ENCODE results near the gene INPP5A. TPM values are rescaled to one million over a fixed set of nuclear protein-coding genes. Genes with fewer than 3 reads are reported as not detected.

INPP5A gene
- total RNA-seq, 4 donors from 2014 or later: 31.2 to 51.8 (median 41.5) TPM

DNA sequence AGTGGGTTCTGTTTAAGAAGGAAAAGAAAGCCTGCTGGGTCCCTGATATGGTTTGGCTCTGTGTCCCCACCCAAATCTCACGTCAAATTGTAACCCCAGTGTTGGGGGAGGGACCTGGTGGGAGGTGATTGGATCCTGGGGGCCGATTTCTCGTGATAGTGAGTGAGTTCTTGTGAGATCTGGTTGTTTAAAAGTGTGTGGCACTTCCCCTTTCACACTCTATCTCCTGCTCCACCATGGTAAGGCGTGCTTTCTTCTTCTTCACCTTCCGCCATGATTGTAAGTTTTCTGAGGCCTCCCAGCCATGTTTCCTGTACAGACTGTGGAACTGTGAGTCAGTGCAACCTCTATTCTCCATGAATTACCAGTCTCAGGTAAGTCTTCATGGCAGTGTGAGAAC, 42.6 kb downstream of the INPP5A start:
- intact Hi-C loops (cut with DNase I; ENCODE audit: low total_unique reads): no loop called here
- 90 to 96% methylated on average over 5 of the region's 5 CpGs for WGBS, 2 donors
- no peak for DNase-seq (ENCODE audit: low spot score in 2 of 2)
- TF ChIP-seq POLR2A (IDR thresholded peaks at IDR 0.05): no peak
- TF ChIP-seq, protein P1, sequence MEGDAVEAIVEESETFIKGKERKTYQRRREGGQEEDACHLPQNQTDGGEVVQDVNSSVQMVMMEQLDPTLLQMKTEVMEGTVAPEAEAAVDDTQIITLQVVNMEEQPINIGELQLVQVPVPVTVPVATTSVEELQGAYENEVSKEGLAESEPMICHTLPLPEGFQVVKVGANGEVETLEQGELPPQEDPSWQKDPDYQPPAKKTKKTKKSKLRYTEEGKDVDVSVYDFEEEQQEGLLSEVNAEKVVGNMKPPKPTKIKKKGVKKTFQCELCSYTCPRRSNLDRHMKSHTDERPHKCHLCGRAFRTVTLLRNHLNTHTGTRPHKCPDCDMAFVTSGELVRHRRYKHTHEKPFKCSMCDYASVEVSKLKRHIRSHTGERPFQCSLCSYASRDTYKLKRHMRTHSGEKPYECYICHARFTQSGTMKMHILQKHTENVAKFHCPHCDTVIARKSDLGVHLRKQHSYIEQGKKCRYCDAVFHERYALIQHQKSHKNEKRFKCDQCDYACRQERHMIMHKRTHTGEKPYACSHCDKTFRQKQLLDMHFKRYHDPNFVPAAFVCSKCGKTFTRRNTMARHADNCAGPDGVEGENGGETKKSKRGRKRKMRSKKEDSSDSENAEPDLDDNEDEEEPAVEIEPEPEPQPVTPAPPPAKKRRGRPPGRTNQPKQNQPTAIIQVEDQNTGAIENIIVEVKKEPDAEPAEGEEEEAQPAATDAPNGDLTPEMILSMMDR (IDR thresholded peaks at IDR 0.05): no peak
- H3K4me3 ChIP-seq (ENCODE audit: low read depth, poor library complexity, severe bottlenecking): no peak overlapping the region

DNA sequence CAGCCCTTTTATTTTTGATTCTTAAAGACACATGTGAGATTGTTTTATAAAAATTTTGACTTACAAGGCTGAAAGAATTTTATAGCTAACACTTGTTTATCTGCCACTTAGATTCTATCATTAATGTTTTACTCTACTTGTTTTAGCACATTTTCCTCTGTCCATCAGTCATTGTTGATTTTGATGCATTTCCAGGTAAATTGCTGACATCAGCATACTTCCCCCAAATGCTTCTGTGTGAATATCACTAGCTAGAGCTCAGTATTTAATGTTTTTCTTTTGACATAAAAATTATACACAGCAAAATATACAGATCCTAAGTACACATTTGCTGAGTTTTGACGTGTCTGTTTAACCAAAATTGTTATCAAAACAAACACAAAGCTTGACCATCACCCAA, 43.0 kb downstream of the INPP5A start:
- no peak for TF ChIP-seq POLR2A (IDR thresholded peaks at IDR 0.05)
- TF ChIP-seq, protein P1 (IDR thresholded peaks at IDR 0.05): no peak

DNA sequence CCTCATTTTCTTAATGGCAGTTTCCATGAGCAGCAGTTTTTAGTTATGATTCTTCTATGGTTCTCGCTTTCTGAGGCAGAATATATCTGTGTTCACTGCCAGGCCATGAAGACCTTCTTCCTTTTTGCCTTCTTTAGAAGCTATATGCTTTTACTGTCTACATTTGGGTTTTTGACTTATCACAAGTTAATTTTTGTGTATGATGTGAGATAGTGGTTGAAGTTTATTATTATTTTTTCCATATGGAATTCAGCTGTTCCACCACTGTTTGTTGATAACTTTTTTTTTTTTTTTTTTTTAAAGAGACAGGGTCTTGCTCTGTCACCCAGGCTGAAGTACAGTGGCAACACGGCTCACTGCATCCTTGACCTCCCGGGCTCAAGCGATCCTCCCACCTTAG, 44.5 kb downstream of the INPP5A start:
- TF ChIP-seq, protein P1 (IDR thresholded peaks at IDR 0.05): no peak
- TF ChIP-seq POLR2A (IDR thresholded peaks at IDR 0.05): no peak
- no peak for DNase-seq (ENCODE audit: low spot score in 2 of 2)
- intact Hi-C loops (cut with DNase I; ENCODE audit: low total_unique reads): no loop called here
- WGBS, 2 donors: 96% methylated on average over 4 of the region's 4 CpGs
- H3K4me3 ChIP-seq (ENCODE audit: low read depth, poor library complexity, severe bottlenecking): no peak overlapping the region

More for the DNA sequence above, 43.0 kb downstream of the INPP5A start:
- WGBS, 2 donors: 88 to 90% methylated on average over 1 of the region's 1 CpG
- intact Hi-C loops (cut with DNase I; ENCODE audit: low total_unique reads): no loop called here
- no peak overlapping the region for H3K4me3 ChIP-seq (ENCODE audit: low read depth, poor library complexity, severe bottlenecking)
- DNase-seq (ENCODE audit: low spot score in 2 of 2): no peak

DNA sequence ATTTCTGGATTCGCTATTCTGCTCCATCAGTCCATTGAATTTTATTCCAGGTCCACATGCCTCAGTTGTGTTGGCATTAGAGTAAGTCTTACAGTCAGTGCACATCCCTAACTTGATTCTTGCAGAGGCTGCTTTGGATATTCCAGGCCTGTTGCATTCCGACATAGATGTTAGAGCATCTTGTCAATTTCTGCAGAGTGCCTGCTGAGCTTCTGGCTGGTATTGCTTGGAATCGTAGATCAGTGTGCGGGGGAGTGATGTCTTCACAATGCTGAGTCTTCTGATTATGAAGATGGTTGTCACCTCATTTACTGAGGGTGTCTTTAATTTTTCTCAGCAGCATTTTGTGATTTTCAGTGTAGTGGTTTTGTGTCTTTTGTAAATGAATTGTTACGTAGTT, 45.2 kb downstream of the INPP5A start:
- TF ChIP-seq POLR2A (IDR thresholded peaks at IDR 0.05): no peak
- TF ChIP-seq, protein P1 (IDR thresholded peaks at IDR 0.05): no peak
- intact Hi-C loops (cut with DNase I; ENCODE audit: low total_unique reads): no loop called here
- no peak overlapping the region for H3K4me3 ChIP-seq (ENCODE audit: low read depth, poor library complexity, severe bottlenecking)
- WGBS, 2 donors: 94 to 95% methylated on average over 5 of the region's 5 CpGs
- no peak for DNase-seq (ENCODE audit: low spot score in 2 of 2)

DNA sequence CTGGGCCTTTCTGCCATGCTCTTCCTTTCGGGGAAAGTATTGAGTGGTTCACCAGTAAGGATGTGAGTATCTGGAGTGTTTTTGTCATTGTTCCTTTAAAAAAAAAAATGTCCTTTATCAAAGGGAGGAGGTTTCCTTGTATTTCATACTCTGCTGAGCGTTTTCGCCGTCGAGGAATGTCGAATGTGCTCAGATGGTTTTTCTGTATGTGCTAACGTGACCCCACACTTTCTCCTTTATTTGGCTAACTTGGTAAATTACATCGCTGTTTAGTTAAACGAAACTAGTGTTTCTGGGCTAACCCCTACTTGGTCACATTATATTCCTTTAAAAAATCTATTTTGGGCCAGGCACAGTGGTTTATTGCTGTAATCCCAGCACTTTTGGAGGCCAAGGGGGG, 45.9 kb downstream of the INPP5A start:
- no peak for DNase-seq (ENCODE audit: low spot score in 2 of 2)
- intact Hi-C loops (cut with DNase I; ENCODE audit: low total_unique reads): no loop called here
- TF ChIP-seq, protein P1 (IDR thresholded peaks at IDR 0.05): no peak
- TF ChIP-seq POLR2A (IDR thresholded peaks at IDR 0.05): no peak
- H3K4me3 ChIP-seq (ENCODE audit: low read depth, poor library complexity, severe bottlenecking): no peak overlapping the region
- 72 to 89% methylated on average over 9 of the region's 9 CpGs for WGBS, 2 donors

DNA sequence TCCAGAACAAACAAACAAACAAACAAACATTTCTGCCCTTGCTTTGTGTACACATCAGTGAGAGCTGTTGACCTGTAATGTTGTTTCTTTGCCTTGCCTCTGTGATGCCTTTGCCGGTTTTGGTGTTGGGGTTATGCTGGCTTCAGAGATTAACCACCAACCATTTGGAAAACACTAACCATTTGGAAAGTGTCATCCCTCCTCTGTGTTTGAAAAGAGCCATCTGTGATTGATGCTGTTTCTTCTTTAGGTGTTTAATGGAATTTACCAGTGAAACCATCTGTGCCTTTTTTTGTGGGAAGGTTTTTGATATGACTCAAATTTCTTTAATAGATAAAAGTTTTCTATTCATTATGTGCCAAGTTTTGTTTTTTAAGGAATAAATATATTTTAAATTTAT, 46.5 kb downstream of the INPP5A start:
- no peak overlapping the region for H3K4me3 ChIP-seq (ENCODE audit: low read depth, poor library complexity, severe bottlenecking)
- no peak for DNase-seq (ENCODE audit: low spot score in 2 of 2)
- intact Hi-C loops (cut with DNase I; ENCODE audit: low total_unique reads): no loop called here
- TF ChIP-seq POLR2A (IDR thresholded peaks at IDR 0.05): no peak
- WGBS, 2 donors: 85 to 90% methylated on average over 1 of the region's 1 CpG

All from lower leg skin (tissue), 4 donors.